HG02588 (cell line): ENCODE results near the gene TAB3.

Source experiments
- ATAC-seq: cut with Tn5 transposase; IDR thresholded peaks from one replicate; pipeline ENCODE4 v1.9.1; 2021; ENCODE audit warnings: mild to moderate bottlenecking, moderate library complexity; ENCODE audit not compliant: unreplicated experiment

Gene TAB3

GRCh38 chrX:30887721-30888120 lies 1.3 kb downstream of the TAB3 start:
- no peak for ATAC-seq

GRCh38 chrX:30887288-30887687 lies 1.8 kb downstream of the TAB3 start:
- ATAC-seq, result no peak

- ATAC-seq, result no peak
Observed at GRCh38 chrX:30885136-30885535, 3.9 kb downstream of the TAB3 start.

- no peak for ATAC-seq
Observed at GRCh38 chrX:30883138-30883537, 5.9 kb downstream of the TAB3 start.

- ATAC-seq, result no peak
Observed at GRCh38 chrX:30881797-30882196, 7.3 kb downstream of the TAB3 start.

DNA sequence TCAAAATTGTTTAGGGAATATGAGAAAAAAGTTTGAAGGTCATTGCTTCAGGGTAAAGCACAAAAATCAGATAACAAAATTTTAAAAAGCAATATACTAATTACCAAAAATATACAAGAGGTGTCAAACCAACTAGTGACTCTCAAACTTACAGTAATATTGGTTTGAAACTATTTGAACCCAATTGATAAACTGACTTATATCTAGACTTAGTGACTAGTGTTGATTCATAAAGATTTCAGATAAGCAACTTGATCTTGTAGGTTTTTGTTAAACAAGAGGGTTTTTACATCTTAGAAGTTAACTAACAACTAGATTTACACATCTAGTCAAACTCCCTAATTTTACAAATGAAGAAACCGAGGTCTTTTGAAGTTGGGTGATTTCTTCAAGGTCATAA lies 7.7 kb downstream of the TAB3 start:
- no peak for ATAC-seq

DNA sequence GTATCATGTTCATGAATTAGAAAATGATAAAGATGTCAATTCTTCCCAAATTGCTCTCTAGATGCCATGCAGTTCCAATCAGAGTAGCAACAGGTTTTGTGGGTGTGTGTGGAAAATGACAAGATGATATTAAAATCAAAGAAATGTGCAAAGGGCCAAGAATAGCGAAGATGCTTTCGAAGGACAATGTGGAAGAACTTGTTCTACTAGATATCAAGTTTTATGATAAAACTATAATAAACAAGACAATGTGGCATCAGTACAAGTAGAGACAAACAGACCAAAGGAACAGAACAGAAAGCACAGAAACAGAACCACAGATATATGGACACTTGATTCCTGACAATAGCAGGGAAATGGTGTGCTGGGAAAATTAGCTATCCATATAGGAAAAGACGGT lies 9.0 kb downstream of the TAB3 start:
- no peak for ATAC-seq

- no peak for ATAC-seq
Observed at GRCh38 chrX:30876367-30876766, 12.7 kb downstream of the TAB3 start.

DNA sequence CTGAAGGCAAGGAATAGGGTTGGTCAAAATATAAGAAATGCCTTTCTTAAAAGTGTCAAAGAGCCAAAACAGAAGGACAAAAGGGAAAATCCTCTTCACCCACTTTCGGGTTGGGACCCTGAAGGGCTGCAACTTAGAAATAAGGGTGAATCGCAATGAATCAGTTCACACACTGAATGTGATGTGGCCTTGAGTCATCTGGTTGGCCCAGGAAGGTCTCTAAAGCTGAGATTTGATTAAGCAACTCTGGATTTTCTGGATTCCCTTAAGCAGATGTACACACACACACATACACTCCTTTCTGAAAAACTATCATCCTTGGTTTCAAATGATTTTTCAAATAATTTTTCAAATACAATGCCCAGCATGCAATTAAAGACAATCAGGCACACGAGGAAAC lies 13.1 kb downstream of the TAB3 start:
- ATAC-seq, result no peak

GRCh38 chrX:30874851-30875250 lies 14.2 kb downstream of the TAB3 start:
- no peak for ATAC-seq

- no peak for ATAC-seq
Observed at GRCh38 chrX:30870572-30870971, 18.5 kb downstream of the TAB3 start.

- no peak for ATAC-seq
Observed at GRCh38 chrX:30865612-30866011, 23.4 kb downstream of the TAB3 start.

GRCh38 chrX:30865015-30865414 lies 24.0 kb downstream of the TAB3 start:
- no peak for ATAC-seq

GRCh38 chrX:30864383-30864785 lies 24.7 kb downstream of the TAB3 start:
- ATAC-seq, result no peak

GRCh38 chrX:30863974-30864373 lies 25.1 kb downstream of the TAB3 start:
- no peak for ATAC-seq

GRCh38 chrX:30858098-30858497 lies 31.0 kb downstream of the TAB3 start:
- ATAC-seq, result no peak

DNA sequence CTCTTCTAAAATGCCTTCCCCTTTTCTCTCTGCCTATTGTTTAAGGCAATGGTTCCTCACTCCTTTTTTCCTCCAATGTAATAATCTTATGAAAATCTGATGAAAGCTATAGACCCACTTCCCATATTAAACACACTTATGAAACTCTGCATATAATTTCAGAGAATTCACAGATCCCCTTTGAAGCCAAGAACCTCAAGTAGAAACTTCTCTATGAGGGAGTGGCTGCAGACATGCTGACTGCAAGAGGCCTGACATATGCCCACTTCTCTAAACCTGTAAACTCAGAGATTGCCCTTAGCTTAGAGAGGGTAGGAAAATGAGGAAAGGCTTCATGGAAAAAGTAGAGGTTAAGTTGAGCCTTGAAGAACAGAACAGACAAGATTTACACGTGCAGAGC lies 37.6 kb downstream of the TAB3 start:
- no peak for ATAC-seq

DNA sequence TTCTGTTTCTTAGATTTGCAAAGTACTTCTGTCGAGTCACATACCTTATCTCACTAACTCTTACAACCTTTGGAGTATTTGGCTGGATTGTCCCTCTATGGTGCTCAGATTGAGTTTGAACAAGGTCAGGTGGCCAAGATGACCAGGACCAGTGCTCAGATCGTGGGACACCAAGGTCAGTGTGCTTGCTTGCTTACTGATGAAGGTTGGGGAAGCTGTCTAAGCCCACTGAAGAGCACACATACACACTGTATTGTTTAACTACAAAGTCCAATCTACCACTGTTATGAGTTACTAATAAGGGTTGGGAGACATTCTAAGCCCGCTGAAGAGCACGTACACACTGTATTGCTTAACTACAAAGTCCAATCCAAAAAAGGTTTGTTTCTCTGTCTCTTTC lies 53.7 kb downstream of the TAB3 start:
- no peak for ATAC-seq

GRCh38 chrX:30833896-30834295 lies 55.2 kb downstream of the TAB3 start:
- ATAC-seq, result no peak

GRCh38 chrX:30831082-30831481 lies 58.0 kb downstream of the TAB3 start:
- ATAC-seq, result no peak

GRCh38 chrX:30830326-30830943 lies 58.6 kb downstream of the TAB3 start:
- ATAC-seq, result no peak

DNA sequence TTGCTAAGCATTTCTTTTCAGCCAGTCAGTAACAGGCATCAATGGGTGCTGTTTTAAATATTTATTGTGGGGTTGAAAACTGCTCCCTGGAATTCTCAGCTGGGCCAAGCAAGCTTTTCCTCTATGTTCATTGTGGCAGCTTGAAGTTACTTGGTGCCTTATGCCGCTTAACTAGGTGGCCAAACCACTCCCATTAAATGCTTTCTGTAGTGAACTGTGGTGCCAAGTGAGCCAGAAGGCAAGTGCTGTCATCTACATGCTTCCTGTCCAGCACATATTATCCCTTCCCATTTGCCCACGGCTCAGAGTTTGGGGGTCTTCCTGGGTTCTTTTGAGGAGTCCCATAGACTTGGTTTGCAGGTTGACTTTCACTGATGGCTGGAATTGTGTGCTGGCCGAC lies 64.8 kb downstream of the TAB3 start:
- ATAC-seq, result no peak

DNA sequence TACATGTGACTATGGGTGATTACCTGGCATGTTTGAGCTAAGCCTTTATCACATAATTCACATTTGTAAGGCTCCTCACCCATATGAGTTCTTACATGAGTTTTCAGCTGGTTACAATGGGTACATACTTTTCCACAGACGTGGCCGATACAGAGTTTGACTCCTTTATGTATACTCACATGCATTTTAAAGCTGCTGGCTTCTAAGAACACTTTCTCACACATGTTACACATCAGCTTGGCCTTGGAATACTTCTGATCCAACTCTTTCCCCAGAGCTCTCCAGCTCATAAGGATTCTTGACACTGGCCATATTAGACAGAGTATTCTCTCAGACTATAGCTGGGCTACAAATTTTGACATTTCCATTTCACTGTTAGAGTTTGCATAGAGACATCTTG lies 66.3 kb downstream of the TAB3 start:
- no peak for ATAC-seq
